Activated T-cell treated with anti-CD3 and anti-CD28 coated beads for 4 hours (primary cell): ENCODE results near the gene HNF4A.

ENCODE experiments used
- DNase-seq: peaks from one replicate; pipeline ENCODE4 v3.0.0-alpha.2; 2020

HNF4A gene

GRCh38 chr20:44392776-44393607, 37.5 kb downstream of the HNF4A start:
- no peak for DNase-seq

- DNase-seq = no peak
These were observed 38.3 kb downstream of the HNF4A start for GRCh38 chr20:44393608-44394451.

- DNase-seq = no peak
These were observed 38.9 kb downstream of the HNF4A start for GRCh38 chr20:44394452-44394701.

- no peak for DNase-seq
These were observed 39.4 kb downstream of the HNF4A start for GRCh38 chr20:44394702-44395460.

GRCh38 chr20:44395461-44396340, 40.2 kb downstream of the HNF4A start:
- DNase-seq = no peak

- DNase-seq = no peak
These were observed 41.1 kb downstream of the HNF4A start for GRCh38 chr20:44396369-44397130.

GRCh38 chr20:44398335-44398734, 42.8 kb downstream of the HNF4A start:
- DNase-seq = no peak

GRCh38 chr20:44399446-44399845, 43.9 kb downstream of the HNF4A start:
- no peak for DNase-seq

GRCh38 chr20:44400671-44400969, 45.1 kb downstream of the HNF4A start:
- no peak for DNase-seq

GRCh38 chr20:44400970-44401769, 45.7 kb downstream of the HNF4A start:
- DNase-seq = no peak

- no peak for DNase-seq
These were observed 46.4 kb downstream of the HNF4A start for GRCh38 chr20:44401770-44402390.

GRCh38 chr20:44402391-44403193, 47.1 kb downstream of the HNF4A start:
- no peak for DNase-seq

GRCh38 chr20:44403194-44404112, 48.0 kb downstream of the HNF4A start:
- no peak for DNase-seq

- no peak for DNase-seq
These were observed 49.0 kb downstream of the HNF4A start for GRCh38 chr20:44404204-44405181.

- DNase-seq = no peak
These were observed 49.8 kb downstream of the HNF4A start for GRCh38 chr20:44405257-44405656.

- DNase-seq = no peak
These were observed 50.5 kb downstream of the HNF4A start for GRCh38 chr20:44405785-44406571.
